Right lobe of liver (tissue), 4 donors: ENCODE measurements around the gene DPH1.

Source experiments
- CTCF ChIP-seq, 4 donors: fragments of 200-600 bp in 3 of 4; fragments of 450-650 bp in 1 of 4; IDR thresholded peaks; one replicate each; pipeline versions ENCODE4 v1.5.1 to v1.8.0; 2016 to 2022; ENCODE audit warnings: antibody characterized with exemption in 4 of 4, mild to moderate bottlenecking in 2 of 4
- POLR2A ChIP-seq: fragments of 450-650 bp; IDR thresholded peaks from one replicate; pipeline ENCODE4 v1.6.1; 2017; ENCODE audit warnings: antibody characterized with exemption, mild to moderate bottlenecking
- donor health status: DM: no; HTN: no; CAD: no.
- donor health status: DM: no; HTN: no; CAD: no.
- donor health status: DM: no; HTN: yes; CAD: no.

GRCh38 chr17:2035541-2036488, 5.9 kb downstream of the DPH1 start:
- TF ChIP-seq CTCF (IDR thresholded peaks at IDR 0.05) (no peak), POLR2A (no peak)
